Iris pigment epithelial cell (primary cell): Measurements from ENCODE around the gene FEN1.

Experiments used
- DNase-seq: peaks from one replicate; pipeline ENCODE4 v3.0.0-alpha.2; 2011; ENCODE audit warnings: low read depth

Gene FEN1

DNA sequence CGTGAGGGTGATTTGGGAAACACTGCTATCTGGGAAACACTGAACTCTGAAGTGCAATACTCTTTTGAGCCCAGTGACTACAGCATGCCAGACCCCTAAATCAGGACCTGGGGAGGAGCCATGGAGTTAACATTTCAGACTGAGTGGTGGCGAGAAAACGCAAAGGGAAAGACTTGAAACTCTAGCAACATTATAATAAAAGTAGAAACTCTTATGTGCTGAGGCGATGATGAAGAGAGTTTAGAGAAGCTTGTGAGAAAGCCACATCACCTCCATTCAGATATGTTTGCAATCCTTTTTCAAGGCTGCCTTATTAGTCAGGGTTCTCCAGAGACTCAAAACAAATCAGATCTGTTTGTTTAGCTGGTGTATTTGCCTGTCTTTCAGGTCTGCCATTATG lies 1.9 kb downstream of the FEN1 start:
- no peak for DNase-seq

DNA sequence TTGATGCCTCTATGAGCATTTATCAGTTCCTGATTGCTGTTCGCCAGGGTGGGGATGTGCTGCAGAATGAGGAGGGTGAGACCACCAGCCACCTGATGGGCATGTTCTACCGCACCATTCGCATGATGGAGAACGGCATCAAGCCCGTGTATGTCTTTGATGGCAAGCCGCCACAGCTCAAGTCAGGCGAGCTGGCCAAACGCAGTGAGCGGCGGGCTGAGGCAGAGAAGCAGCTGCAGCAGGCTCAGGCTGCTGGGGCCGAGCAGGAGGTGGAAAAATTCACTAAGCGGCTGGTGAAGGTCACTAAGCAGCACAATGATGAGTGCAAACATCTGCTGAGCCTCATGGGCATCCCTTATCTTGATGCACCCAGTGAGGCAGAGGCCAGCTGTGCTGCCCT lies 2.7 kb downstream of the FEN1 start:
- no peak for DNase-seq

DNA sequence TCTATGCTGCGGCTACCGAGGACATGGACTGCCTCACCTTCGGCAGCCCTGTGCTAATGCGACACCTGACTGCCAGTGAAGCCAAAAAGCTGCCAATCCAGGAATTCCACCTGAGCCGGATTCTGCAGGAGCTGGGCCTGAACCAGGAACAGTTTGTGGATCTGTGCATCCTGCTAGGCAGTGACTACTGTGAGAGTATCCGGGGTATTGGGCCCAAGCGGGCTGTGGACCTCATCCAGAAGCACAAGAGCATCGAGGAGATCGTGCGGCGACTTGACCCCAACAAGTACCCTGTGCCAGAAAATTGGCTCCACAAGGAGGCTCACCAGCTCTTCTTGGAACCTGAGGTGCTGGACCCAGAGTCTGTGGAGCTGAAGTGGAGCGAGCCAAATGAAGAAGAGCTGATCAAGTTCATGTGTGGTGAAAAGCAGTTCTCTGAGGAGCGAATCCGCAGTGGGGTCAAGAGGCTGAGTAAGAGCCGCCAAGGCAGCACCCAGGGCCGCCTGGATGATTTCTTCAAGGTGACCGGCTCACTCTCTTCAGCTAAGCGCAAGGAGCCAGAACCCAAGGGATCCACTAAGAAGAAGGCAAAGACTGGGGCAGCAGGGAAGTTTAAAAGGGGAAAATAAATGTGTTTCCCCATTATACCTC lies 3.3 kb downstream of the FEN1 start:
- no peak for DNase-seq

DNA sequence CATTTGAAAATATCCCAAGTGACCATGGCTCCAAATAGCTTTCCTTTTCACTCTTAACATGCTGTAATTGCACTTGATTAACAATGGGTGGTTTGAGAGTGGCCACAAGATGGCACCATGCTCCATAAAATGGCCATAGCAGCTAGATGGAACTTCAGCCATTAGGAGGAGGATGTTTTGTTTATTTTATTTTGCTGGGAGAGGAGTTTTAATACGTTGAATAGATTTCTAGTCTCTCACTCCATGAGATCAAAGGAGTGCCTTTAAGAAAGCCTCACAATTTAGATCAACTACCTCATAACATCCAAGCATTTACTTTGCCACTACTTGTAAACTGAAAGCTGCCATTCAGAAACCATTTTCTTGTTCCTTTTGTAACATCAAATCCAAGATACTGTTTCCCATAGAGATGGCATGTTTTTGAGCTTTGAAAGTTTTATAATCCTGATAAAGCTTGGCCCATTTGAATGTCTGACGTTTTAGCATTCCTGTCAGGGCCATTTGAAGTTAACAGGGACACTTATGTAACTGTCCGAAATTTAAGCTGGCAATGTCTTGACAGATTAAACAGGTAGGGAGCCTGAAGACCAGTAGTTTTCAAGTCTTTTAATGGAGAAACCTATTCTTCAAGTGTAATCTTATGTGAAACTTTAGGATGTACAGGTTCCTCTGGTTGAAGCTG lies 4.7 kb downstream of the FEN1 start:
- peak; percentile 86 for DNase-seq

DNA sequence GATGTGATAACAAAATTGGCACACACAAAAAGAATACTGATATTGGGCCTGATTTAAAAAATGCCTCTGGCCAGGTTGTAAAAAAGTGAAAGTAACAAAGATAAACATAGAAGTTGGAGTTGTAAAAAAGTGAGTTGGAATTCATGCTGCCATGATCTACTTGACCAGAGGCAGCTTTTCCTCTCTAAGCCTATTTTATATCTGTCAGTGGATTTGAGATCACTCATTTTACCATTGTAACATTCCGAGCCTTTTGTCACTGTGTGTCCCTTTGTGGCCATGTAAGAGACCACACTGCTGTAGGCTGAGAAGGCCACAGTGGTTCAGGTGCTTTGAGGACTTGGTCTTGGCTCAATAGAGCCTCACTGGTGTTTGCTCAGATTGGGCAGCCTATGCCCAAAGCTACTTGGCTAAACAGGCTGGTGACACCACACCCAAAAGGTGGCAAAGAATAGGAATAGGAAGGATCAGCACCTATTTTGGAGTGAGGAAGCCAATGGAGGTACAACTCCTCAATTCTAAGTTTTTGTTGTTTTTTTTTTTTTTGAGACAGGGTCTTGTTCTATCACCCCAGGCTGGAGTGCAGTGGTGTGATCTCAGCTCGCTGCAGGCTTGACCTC lies 7.1 kb downstream of the FEN1 start:
- DNase-seq, result no peak

DNA sequence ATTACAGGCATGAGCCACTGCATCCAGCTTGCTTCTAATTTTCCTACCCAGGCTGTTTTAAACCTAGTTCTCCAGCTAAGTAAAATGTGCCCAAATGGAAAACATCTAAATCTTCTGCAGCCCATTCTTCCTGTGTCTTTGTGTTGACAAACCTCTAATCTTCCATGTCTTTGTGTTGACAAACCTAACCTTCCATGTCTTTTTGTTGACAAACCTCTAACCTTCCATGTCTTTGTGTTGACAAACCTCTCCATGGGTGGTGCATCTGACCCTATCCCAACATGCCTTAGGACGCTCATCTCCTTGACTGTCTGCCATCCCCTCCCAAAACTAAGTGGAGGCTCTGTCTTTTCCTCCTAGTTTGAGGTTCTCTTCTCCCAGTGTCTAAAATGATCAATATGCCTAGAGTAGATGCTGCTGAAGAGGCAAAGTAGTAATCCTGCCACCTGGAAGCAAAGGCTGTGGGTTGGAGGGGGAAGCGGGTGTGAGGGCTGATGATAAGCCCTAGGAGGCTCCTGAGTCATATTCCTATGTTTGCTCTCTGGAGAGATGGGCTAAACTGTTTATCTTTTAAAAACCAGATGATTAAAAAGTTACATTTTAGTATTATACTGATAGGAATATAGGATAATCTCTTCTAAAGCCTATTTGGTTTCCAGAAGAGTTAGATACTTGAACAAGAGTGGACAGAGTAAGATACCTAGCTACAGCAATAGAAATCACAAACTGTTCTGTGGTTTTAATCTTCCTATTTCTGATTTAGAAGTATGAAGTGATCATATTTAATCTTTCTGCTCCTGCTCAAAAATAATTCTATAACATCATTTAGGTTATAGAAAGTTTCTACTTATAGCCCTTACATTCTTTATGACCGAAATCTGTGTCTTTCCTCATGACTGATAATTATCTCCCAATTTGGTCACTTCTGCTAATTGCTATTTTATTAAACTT lies 7.9 kb downstream of the FEN1 start:
- DNase-seq, result peak; percentile 42

DNA sequence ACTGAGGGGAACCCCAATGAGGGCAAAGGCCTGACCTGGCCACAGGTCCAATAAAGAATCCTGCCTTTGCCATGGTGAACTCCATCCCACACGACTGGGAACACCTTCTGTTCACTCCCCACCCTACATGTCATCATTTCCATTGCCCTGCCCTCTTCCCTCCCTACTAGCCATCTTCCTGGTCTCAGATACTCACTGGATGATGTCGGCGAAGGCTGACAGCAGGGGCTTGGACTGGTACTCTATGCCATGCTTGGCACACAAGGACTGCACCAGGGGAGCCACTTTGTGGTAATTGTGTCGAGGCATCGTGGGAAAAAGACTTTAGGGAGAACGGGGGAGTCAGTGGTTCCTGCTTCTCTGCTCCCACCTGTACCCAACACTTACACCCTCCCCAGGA lies 9.9 kb downstream of the FEN1 start:
- no peak for DNase-seq

DNA sequence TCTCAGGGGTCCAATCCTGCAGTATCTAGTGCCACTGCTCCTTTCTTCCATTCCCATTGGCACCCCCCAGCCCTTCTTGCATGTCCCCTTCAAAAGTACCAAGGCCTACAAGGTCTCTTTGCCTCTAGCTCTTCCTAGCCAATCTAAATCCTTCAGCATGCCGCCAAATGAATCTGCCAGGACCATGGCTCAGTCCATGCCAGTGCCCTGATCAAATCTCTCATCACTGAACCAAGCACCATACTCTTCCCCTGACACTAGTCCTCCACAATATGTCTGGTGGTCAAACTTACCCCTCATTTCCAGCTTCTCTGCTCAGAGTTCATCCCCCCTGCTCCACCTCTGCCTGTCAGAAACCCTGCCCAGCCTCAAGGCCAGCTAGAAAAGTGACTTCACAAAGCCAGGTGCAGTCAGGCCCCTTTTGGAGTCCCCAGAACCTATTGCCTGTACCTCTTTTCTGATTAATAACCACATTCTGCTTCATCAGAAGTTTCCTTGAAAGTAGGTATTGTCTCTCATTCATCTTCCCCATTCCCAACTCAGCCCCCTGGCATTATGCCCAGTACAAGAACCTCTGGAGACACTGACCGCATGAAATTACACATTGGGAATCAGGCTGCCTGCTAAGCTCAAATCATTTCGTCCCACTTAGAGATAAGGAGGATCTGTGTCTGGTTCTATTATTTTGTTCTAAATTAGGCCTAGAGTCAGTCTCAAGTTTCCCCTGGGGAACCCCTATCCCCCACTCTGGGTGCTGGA lies 11.4 kb downstream of the FEN1 start:
- DNase-seq, result no peak

DNA sequence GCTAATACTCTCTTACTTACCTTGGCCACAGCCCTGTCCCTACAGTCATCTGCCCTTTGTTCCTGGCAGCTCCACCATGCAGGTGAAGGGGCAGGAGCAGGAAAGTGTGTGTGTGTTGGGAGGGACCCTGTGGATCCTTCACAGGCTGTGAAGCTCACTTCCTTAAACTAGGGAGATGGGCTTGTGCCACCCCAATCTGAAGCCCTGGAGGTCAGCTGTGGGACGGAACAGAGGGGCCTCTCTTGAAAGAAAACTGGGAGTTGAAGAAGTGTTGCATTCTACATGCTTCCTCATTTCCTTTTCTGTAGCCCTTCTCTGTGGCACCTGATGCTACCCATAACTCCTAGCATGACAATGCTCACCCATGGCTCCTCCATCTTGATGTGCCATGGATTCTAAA lies 12.4 kb downstream of the FEN1 start:
- no peak for DNase-seq

DNA sequence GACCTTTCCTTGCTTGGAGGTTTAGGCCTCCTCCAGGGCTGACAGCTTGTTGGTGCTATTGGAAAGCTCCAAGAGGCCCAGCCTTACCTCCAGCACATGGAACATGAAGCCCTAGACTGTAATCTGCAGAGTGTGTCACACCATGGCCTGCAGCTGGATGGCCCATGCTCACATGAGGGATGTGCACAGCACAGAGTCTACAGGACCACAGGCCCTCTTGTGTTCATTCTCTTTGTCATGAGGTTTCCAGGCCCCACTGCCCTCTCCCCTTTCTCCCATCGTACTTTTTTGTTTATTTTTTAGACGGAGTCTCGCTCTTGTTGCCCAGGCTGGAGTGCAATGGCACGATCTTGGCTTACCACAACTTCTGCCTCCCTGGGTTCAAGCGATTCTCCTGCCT lies 14.1 kb downstream of the FEN1 start:
- no peak for DNase-seq

DNA sequence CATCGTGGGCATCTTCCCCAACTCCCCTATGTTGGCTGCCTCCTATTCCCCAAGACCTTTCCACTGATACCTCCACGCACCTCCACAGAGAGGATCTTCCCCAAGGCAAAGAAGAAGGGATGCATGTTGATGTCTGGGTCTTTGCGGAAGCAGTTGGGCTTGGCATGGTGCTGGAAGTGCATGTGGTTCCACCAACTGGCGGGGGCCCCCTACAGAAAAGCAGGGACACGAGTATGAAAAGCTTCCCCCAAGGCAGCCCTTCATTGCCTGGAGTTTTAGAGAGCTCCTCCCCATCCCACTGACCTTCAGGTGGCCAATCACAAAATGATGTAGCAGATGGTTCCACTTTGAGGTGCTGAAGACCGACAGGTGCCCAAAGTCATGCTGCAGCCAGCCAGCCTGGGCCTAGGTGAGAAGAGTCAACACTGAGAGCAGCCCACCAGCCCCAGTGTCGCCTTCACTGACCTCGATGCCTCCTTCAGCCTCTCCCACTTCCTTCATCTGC lies 18.0 kb downstream of the FEN1 start:
- no peak for DNase-seq

DNA sequence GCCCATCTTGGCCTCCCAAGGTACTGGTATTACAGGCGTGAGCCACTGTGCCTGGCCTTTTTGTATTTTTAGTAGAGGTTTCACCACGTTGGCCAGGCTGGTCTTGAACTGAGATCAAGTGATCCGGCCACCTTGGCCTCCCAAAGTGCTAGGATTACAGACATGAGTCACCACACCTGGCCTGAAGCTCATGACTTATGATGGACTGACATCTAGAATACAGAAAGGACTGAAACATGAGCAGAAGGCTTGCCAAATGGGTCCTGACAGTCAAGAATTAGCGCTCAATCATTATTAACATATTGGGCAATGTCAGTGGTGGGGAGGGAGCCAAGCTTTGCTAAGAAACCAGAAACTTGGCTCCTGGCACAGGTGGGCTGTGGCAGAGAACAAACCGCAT lies 19.1 kb downstream of the FEN1 start:
- DNase-seq, result no peak

DNA sequence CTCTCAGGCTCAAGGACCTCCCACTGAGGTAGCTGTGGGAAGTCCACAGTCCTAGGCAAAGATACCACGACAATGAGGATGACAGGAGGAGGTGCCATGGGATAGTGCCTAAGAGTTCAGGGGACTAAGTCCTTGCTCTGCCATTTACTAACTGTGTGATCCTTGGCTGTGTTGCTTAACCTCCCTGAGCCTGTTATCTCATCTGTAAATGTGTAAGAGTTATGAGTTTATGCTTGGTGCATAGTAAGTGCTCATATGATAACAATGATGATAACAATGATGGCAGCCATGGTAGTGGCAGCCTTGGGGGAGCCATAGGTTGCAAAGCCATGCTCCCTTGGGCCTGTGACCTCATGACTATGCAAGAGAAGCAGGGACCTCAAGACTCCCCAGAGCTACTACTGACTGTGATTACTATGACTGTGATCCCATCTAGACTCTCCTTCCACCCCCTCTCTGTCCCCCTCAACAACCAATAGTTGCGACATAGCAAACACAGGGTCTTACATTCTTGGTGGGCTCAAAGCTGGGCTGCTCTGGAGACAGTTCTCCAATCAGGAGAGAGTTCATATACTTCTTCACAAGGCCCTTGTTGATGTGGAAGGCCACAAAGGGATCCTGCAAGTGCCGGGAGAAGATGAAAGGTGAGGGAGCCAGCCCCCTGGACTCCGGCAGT lies 20.2 kb downstream of the FEN1 start:
- no peak for DNase-seq

DNA sequence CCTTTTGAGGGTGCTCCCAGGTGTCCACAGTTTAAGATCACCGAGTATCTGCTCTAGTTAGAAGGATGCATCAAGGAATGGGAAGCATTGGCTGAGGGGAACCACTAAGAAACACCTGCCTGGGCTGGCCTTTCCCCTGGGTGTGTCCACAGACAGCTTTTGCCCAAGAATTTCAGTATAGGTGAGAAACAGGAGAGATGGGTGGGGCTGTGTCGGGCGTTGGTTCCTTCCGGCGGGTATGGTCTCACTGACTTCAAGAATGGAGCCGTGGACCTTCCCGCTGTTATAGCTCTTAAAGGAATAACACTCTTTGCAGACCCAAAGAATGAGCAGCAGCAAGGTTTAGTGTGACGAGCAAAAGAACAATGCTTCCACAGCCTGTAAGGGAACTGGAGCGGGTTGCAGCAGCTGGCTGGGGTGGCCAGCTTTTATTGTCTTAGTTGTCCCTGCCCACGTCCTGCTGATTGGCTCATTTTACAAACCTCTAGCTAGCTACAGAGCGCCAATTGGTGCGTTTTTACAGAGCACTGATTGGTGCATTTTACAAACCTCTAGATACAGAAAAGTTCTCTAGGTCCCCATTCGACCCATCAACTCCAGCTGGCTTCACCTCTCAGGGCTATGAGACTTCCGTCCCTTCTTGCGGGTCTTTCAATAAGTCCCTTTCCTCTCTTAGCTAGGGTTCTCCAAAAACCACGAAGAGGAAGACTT lies 21.7 kb downstream of the FEN1 start:
- peak; percentile 55 for DNase-seq

DNA sequence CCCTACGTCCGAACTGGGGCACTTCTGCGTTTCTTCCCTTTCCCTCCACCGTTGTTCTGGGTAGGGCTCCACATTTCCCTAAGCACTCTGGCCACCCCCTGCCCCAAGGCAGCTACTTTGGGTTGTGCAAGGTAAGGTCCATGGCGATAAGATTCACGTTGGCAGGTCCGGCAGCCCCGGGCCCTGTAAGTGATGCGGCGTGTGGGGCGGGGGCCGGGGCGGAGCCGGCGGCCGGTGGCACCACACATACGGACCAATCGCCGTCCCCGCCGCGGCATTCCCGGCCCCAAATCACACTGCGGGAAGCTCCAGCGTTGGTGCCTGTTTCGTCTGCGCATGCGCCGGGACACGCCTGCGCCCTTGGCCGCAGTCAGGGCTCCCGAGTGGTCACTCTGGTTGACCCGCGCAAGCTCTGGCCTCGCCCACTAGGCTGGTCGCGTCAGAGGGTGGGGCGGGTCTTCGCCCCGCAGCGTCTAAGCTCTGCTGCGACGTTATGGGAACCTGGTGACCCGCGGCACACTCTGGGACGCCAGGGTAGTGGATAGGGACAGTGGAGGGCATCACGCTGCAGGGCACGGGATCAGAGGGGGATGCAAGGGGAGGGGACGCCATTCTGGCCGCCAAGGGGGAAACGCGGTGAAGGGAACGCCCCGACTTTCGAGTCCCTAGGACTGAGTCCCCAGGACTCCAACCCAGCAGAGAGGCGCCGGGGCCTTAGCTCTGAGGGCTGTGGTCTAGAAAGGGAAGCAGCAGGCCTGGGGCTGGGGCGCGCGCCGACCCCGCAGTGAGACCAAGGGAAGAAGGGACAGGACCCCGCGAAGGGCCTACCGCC lies 22.5 kb downstream of the FEN1 start:
- DNase-seq, result peak; percentile 96

DNA sequence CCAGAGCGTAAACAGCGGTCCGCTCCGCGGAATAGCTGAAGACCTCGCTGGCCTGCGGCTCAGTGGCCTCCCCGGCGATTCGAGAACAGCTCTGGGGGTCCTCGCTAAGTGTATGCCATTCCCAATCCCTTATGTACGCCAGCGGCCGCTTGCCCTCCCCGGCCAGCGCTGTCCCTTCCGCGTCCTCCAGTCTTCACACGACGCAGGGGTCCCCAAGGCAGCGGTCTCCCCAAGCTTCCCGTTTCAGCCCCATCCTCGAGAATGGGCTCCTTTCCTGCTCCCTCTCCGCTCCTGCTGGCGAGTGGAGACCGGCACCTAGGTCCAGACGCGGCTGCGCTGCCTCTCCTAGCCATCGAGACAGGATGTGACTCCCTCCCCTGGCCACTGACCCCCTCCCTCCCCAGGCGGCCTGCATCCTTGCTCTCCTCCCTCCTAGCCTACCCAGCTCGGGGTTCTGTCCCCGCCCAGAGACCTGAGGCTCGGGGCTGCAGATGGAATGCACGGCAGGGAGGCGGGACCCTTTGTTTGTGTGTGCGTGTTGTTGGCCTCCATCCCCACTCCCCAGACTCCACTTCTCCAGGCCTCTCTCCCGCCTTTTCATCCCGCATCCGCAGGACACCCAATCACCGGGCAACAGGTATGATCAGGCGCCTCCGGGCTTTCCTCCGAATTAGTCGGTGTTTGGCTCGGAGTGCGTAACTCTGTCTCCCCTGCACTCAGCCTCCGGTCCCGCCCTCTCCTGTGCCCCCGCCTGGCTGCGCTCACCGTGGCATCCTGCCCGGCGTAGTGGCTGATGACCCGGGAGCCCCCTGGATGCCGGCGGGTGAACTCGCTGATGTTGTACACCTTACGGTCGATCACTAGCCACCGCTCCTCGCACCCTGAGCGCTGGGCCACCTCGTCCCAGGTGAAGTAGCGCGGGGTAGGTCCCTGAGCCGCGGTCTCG lies 23.4 kb downstream of the FEN1 start:
- peak; percentile 78 for DNase-seq

DNA sequence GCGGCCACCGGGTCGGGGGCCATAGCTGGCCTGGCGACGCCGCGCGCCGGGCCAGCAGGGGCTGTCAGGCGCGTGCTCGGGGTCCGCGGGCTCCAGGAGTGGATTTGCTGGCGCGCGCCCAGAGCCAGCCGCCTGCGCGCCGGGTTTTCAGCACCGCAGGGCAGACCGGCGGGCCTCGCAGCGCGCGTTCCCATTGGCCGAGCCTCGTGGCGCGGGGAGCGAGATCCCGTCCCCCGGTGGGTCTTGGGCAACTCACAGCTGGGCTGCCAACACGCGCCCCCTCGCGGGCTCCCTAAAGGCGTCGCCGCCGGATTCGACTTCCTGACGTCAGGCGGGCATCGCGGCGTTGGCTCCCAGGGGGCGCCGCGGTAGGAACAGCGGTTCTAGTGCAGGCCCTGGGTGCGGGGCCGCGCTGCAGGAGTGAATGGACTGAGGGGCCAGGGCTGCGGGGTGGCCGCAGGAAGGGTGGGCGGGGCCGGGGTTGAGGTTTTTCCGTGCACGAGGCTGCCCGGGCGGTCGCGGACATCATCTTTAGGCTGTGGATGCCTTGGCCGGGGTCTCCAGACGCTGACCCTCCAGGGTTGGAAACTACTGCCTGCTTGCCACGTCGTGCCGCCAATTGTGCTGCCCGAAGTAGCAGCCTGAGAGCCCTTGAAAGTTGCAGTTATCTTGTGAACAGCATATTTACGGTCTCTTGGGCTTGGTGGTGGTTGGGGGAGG lies 24.2 kb downstream of the FEN1 start, which contains the start of gene FADS1:
Gene FADS1, minus strand, starts transcription at position 268 of the 720 bp plus-strand sequence. Its CDS starts 74 bp downstream, at position 194.
- peak; percentile 94 for DNase-seq
